ENCODE results near the gene AATK.

The AATK gene

GRCh38 chr17:81166033-81166492 is at the start of gene AATK:
Gene AATK, minus strand, starts transcription at chr17:81166221. Its CDS starts 229 bp downstream, at chr17:81165992.
- DNase-seq (ENCODE audit: low read depth, low spot score), result no peak
- peak within 1 kb of the TSS; percentile 6; the same call in 1 of the 2 replicates for H3K4me3 ChIP-seq (ENCODE audit: low read depth, low read length)
- CTCF ChIA-PET, result no interaction called here
- no peak for TF ChIP-seq CTCF (IDR thresholded peaks at IDR 0.05; ENCODE audit: insufficient read depth, low read length, missing control alignments)
- POLR2A ChIA-PET, result no interaction called here

- H3K4me3 ChIP-seq (ENCODE audit: low read depth, low read length), result no peak overlapping the region
- ChIA-PET POLR2A (no interaction called here), CTCF (no interaction called here)
- TF ChIP-seq CTCF (IDR thresholded peaks at IDR 0.05; ENCODE audit: insufficient read depth, low read length, missing control alignments), result no peak
- DNase-seq (ENCODE audit: low read depth, low spot score), result no peak
Observed at GRCh38 chr17:81213978-81214377, 48.0 kb upstream of the AATK start.

GRCh38 chr17:81212365-81212764 is 46.3 kb upstream of the AATK start:
- no peak overlapping the region for H3K4me3 ChIP-seq (ENCODE audit: low read depth, low read length)
- POLR2A ChIA-PET, result no interaction called here
- TF ChIP-seq CTCF (IDR thresholded peaks at IDR 0.05; ENCODE audit: insufficient read depth, low read length, missing control alignments), result no peak
- CTCF ChIA-PET, result interaction anchor here (1.0 to 1.2 kb wide), 2 partner anchors 11 to 17 kb away, joined by 3 to 5 read pairs; no protein-coding TSS in a partner anchor
- no peak for DNase-seq (ENCODE audit: low read depth, low spot score)

GRCh38 chr17:81210868-81211267 is 44.8 kb upstream of the AATK start:
- ChIA-PET CTCF (no interaction called here), POLR2A (no interaction called here)
- no peak for TF ChIP-seq CTCF (IDR thresholded peaks at IDR 0.05; ENCODE audit: insufficient read depth, low read length, missing control alignments)
- no peak overlapping the region for H3K4me3 ChIP-seq (ENCODE audit: low read depth, low read length)
- no peak for DNase-seq (ENCODE audit: low read depth, low spot score)

- DNase-seq (ENCODE audit: low read depth, low spot score), result no peak
- TF ChIP-seq CTCF (IDR thresholded peaks at IDR 0.05; ENCODE audit: insufficient read depth, low read length, missing control alignments), result no peak
- ChIA-PET POLR2A (no interaction called here), CTCF (no interaction called here)
- no peak overlapping the region for H3K4me3 ChIP-seq (ENCODE audit: low read depth, low read length)
Observed at GRCh38 chr17:81210466-81210865, 44.4 kb upstream of the AATK start.

GRCh38 chr17:81209141-81209540 is 43.1 kb upstream of the AATK start:
- POLR2A ChIA-PET, result no interaction called here
- H3K4me3 ChIP-seq (ENCODE audit: low read depth, low read length), result no peak overlapping the region
- TF ChIP-seq CTCF (IDR thresholded peaks at IDR 0.05; ENCODE audit: insufficient read depth, low read length, missing control alignments), result no peak
- no peak for DNase-seq (ENCODE audit: low read depth, low spot score)
- CTCF ChIA-PET, result interaction anchor here (1.1 kb wide), 1 partner anchor 9 kb away, joined by 3 read pairs; no protein-coding TSS in a partner anchor
